WTC11 (cell line): ENCODE measurements around the gene KLHDC8A.

ENCODE experiments used
- CREB1 ChIP-seq: sonication (generic); formaldehyde crosslinking; IDR thresholded peaks from 2 replicates; pipeline ENCODE4 v1.8.0; 2023; ENCODE audit warnings: mild to moderate bottlenecking, missing genetic modification reagents
- ESRRA ChIP-seq: sonication (generic); formaldehyde crosslinking; IDR thresholded peaks from 2 replicates; pipeline ENCODE4 v1.8.1; 2022; ENCODE audit warnings: mild to moderate bottlenecking, missing genetic modification reagents, borderline replicate concordance
- GABPB1 ChIP-seq: sonication (generic); formaldehyde crosslinking; IDR thresholded peaks from 2 replicates; pipeline ENCODE4 v1.8.1; 2023; ENCODE audit warnings: mild to moderate bottlenecking, missing genetic modification reagents
- KAT7 ChIP-seq: sonication (generic); formaldehyde crosslinking; IDR thresholded peaks from 2 replicates; pipeline ENCODE4 v1.8.1; 2023; ENCODE audit warnings: missing genetic modification reagents, mild to moderate bottlenecking, borderline replicate concordance
- MXD4 ChIP-seq: fragments of 250-450 bp; sonication (Bioruptor Pico); IDR thresholded peaks from 2 replicates; pipeline ENCODE4 v1.8.0; 2021; ENCODE audit warnings: mild to moderate bottlenecking, moderate library complexity, borderline replicate concordance
- NR2C2 ChIP-seq: sonication (generic); formaldehyde crosslinking; IDR thresholded peaks from 2 replicates; pipeline ENCODE4 v1.8.0; 2022; ENCODE audit warnings: mild to moderate bottlenecking, missing genetic modification reagents
- SP1 ChIP-seq: sonication (generic); formaldehyde crosslinking; conservative IDR thresholded peaks from 2 replicates; pipeline ENCODE4 v1.8.1; 2022; ENCODE audit warnings: missing genetic modification reagents
- ZNF671 ChIP-seq: fragments of 250-450 bp; sonication (Bioruptor Pico); IDR thresholded peaks from 2 replicates; pipeline ENCODE4 v1.8.0; 2021; ENCODE audit warnings: mild to moderate bottlenecking
- TF ChIP-seq, protein P1 (sequence below): sonication (generic); formaldehyde crosslinking; IDR thresholded peaks from 2 replicates; pipeline ENCODE4 v1.8.1; 2023; ENCODE audit warnings: mild to moderate bottlenecking, missing genetic modification reagents, borderline replicate concordance
- TF ChIP-seq, protein P2 (sequence below): fragments of 200-600 bp; IDR thresholded peaks from 2 replicates; pipeline ENCODE4 v1.8.0; 2022; ENCODE audit warnings: antibody characterized with exemption
- TF ChIP-seq, protein P3 (sequence below): fragments of 250-450 bp; sonication (Bioruptor Pico); IDR thresholded peaks from 2 replicates; pipeline ENCODE4 v2.1.2; 2022; ENCODE audit warnings: mild to moderate bottlenecking, moderate library complexity
- TF ChIP-seq, protein P4 (sequence below): sonication (generic); formaldehyde crosslinking; IDR thresholded peaks from 2 replicates; pipeline ENCODE4 v1.8.1; 2022; ENCODE audit warnings: mild to moderate bottlenecking, moderate library complexity, missing genetic modification reagents
- TF ChIP-seq, protein P5 (sequence below): sonication (generic); formaldehyde crosslinking; IDR thresholded peaks from 2 replicates; pipeline ENCODE4 v1.8.0; 2022; ENCODE audit warnings: mild to moderate bottlenecking, missing genetic modification reagents
- TF ChIP-seq, protein P6 (sequence below): sonication (generic); formaldehyde crosslinking; IDR thresholded peaks from 2 replicates; pipeline ENCODE4 v1.8.0; 2022; ENCODE audit warnings: mild to moderate bottlenecking, missing genetic modification reagents

DNA sequence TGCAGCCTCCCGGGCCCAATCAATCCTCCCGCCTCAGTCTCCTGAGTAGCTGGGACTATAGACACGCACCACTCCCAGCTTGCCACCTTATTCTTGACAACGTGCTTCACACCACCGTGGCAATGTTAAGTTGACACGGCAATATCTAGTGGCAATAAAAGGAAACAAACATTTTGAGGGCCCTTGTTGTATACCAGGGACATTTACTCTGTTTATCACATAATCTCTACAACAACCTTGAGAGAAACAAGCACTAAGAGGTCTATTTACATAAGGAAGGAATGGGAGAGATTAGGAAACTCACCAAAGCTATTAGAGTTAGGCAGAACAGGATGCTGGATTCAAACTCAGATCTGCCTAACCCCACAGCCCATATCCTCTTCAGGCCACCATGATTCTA lies 3.1 kb downstream of the KLHDC8A start:
- TF ChIP-seq, protein P1, sequence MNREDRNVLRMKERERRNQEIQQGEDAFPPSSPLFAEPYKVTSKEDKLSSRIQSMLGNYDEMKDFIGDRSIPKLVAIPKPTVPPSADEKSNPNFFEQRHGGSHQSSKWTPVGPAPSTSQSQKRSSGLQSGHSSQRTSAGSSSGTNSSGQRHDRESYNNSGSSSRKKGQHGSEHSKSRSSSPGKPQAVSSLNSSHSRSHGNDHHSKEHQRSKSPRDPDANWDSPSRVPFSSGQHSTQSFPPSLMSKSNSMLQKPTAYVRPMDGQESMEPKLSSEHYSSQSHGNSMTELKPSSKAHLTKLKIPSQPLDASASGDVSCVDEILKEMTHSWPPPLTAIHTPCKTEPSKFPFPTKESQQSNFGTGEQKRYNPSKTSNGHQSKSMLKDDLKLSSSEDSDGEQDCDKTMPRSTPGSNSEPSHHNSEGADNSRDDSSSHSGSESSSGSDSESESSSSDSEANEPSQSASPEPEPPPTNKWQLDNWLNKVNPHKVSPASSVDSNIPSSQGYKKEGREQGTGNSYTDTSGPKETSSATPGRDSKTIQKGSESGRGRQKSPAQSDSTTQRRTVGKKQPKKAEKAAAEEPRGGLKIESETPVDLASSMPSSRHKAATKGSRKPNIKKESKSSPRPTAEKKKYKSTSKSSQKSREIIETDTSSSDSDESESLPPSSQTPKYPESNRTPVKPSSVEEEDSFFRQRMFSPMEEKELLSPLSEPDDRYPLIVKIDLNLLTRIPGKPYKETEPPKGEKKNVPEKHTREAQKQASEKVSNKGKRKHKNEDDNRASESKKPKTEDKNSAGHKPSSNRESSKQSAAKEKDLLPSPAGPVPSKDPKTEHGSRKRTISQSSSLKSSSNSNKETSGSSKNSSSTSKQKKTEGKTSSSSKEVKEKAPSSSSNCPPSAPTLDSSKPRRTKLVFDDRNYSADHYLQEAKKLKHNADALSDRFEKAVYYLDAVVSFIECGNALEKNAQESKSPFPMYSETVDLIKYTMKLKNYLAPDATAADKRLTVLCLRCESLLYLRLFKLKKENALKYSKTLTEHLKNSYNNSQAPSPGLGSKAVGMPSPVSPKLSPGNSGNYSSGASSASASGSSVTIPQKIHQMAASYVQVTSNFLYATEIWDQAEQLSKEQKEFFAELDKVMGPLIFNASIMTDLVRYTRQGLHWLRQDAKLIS (CRISPR knock-in tag), result no peak
- TF ChIP-seq, protein P2, sequence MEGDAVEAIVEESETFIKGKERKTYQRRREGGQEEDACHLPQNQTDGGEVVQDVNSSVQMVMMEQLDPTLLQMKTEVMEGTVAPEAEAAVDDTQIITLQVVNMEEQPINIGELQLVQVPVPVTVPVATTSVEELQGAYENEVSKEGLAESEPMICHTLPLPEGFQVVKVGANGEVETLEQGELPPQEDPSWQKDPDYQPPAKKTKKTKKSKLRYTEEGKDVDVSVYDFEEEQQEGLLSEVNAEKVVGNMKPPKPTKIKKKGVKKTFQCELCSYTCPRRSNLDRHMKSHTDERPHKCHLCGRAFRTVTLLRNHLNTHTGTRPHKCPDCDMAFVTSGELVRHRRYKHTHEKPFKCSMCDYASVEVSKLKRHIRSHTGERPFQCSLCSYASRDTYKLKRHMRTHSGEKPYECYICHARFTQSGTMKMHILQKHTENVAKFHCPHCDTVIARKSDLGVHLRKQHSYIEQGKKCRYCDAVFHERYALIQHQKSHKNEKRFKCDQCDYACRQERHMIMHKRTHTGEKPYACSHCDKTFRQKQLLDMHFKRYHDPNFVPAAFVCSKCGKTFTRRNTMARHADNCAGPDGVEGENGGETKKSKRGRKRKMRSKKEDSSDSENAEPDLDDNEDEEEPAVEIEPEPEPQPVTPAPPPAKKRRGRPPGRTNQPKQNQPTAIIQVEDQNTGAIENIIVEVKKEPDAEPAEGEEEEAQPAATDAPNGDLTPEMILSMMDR, result no peak
- TF ChIP-seq, protein P3, sequence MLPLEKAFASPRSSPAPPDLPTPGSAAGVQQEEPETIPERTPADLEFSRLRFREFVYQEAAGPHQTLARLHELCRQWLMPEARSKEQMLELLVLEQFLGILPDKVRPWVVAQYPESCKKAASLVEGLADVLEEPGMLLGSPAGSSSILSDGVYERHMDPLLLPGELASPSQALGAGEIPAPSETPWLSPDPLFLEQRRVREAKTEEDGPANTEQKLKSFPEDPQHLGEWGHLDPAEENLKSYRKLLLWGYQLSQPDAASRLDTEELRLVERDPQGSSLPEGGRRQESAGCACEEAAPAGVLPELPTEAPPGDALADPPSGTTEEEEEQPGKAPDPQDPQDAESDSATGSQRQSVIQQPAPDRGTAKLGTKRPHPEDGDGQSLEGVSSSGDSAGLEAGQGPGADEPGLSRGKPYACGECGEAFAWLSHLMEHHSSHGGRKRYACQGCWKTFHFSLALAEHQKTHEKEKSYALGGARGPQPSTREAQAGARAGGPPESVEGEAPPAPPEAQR, result no peak
- TF ChIP-seq, protein P4, sequence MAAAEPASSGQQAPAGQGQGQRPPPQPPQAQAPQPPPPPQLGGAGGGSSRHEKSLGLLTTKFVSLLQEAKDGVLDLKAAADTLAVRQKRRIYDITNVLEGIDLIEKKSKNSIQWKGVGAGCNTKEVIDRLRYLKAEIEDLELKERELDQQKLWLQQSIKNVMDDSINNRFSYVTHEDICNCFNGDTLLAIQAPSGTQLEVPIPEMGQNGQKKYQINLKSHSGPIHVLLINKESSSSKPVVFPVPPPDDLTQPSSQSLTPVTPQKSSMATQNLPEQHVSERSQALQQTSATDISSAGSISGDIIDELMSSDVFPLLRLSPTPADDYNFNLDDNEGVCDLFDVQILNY (CRISPR knock-in tag), result no peak
- TF ChIP-seq SP1 (no peak), ZNF671 (no peak), GABPB1 (CRISPR knock-in tag) (no peak), KAT7 (CRISPR knock-in tag) (no peak), NR2C2 (CRISPR knock-in tag) (no peak), MXD4 (CRISPR knock-in tag) (no peak), CREB1 (CRISPR knock-in tag) (no peak), ESRRA (CRISPR knock-in tag) (no peak)
- TF ChIP-seq, protein P5, sequence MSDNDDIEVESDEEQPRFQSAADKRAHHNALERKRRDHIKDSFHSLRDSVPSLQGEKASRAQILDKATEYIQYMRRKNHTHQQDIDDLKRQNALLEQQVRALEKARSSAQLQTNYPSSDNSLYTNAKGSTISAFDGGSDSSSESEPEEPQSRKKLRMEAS (CRISPR knock-in tag), result no peak
- TF ChIP-seq, protein P6, sequence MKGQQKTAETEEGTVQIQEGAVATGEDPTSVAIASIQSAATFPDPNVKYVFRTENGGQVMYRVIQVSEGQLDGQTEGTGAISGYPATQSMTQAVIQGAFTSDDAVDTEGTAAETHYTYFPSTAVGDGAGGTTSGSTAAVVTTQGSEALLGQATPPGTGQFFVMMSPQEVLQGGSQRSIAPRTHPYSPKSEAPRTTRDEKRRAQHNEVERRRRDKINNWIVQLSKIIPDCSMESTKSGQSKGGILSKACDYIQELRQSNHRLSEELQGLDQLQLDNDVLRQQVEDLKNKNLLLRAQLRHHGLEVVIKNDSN (CRISPR knock-in tag), result no peak
